Cardiac muscle cell (in vitro differentiated cells and primary cell): ENCODE measurements around the gene PIGH. TPM values are rescaled to one million over a fixed set of nuclear protein-coding genes. Genes with fewer than 3 reads are reported as not detected.

Experiments used
- DNase-seq, 2 donors: peaks; one replicate each; pipeline versions ENCODE4 v3.0.0 to v3.0.0-alpha.2; 2010 to 2017; ENCODE audit warnings: low read depth in 1 of 2, low spot score in 1 of 2
- H3K27ac ChIP-seq: fragments of 200-600 bp; sonication (generic); 2 replicates; pipeline ENCODE4 v1.5.1; 2016
- H3K27me3 ChIP-seq: fragments of 200-600 bp; sonication (generic); 2 replicates; pipeline ENCODE4 v1.6.0; 2016; ENCODE audit warnings: control low read depth
- H3K36me3 ChIP-seq: fragments of 200-600 bp; sonication (generic); 2 replicates; pipeline ENCODE4 v1.5.1; 2016; ENCODE audit warnings: control low read depth
- H3K4me1 ChIP-seq: fragments of 200-600 bp; sonication (generic); 2 replicates; pipeline ENCODE4 v1.8.1; 2017; ENCODE audit warnings: low read depth, mild to moderate bottlenecking, mixed run types
- H3K4me3 ChIP-seq: fragments of 200-600 bp; sonication (generic); 2 replicates; pipeline ENCODE4 v1.5.1; 2016; ENCODE audit warnings: mild to moderate bottlenecking
- H3K9me3 ChIP-seq: fragments of 200-600 bp; sonication (generic); 2 replicates; pipeline ENCODE4 v1.5.1; 2017; ENCODE audit warnings: low read depth, mild to moderate bottlenecking, control low read depth
- polyA plus RNA-seq: library from polyadenylated mRNA; unstranded; fragments of >200 nt; fragmentation: Nextera tagmentation; extraction: Ambion mirVana; gene quantifications from 2 replicates; pipeline ENCODE4 v1.2.1, GENCODE V29; 2016
- total RNA-seq: library from RNA; depleted of rRNA; stranded (reverse); fragments of >200 nt; gene quantifications from 2 replicates; pipeline ENCODE4 v1.2.3, GENCODE V29; 2016
- TF ChIP-seq, protein P1 (sequence below): IDR thresholded peaks from 2 replicates; pipeline ENCODE4 v1.5.1; 2012; ENCODE audit warnings: low read depth, mild to moderate bottlenecking, low read length

PIGH gene
- total and polyA plus RNA-seq, 2 experiments from 2014 or later, result 11.3 to 31.3 TPM

DNA sequence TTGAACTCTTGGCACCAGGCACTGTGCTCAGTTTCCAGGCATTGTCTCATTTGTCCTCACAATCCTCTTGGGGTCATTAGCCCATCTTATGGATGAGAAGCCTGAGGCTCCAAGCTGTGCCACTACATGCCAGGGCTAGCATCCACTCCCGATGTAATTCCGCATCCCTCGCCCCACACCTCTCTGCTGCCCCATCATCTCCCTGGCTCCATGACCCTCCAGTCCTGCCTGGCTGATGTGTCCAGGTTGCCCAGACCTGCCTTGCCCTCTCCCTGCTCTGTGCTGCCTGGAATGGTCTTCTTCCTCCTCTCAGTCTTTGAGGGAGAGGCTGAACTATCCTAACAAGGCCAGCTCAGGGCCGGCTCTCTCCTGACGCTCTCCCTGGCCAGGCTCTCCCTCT, 27.5 kb downstream of the PIGH start:
- no peak for DNase-seq
- no peaks in the 10 kb centered on the region for H3K9me3 ChIP-seq

DNA sequence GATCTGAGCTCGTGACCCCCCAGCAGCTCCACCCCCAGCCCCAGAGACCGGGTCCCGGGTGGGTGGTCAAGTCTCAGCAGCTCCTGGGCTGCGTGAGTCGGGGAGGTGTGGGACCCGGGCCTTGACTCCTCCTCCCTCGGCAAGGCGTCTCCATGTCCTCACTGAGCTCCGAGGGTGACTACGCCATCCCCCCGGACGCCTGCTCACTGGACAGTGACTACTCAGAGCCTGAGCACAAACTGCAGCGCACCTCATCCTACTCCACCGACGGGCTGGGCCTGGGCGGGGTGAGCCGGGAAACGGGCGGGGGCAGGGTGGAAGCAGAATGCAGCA, 28.1 kb downstream of the PIGH start:
- H3K9me3 ChIP-seq, result no peaks in the 10 kb centered on the region
- H3K27ac ChIP-seq, result no peak overlapping the region
- TF ChIP-seq, protein P1, sequence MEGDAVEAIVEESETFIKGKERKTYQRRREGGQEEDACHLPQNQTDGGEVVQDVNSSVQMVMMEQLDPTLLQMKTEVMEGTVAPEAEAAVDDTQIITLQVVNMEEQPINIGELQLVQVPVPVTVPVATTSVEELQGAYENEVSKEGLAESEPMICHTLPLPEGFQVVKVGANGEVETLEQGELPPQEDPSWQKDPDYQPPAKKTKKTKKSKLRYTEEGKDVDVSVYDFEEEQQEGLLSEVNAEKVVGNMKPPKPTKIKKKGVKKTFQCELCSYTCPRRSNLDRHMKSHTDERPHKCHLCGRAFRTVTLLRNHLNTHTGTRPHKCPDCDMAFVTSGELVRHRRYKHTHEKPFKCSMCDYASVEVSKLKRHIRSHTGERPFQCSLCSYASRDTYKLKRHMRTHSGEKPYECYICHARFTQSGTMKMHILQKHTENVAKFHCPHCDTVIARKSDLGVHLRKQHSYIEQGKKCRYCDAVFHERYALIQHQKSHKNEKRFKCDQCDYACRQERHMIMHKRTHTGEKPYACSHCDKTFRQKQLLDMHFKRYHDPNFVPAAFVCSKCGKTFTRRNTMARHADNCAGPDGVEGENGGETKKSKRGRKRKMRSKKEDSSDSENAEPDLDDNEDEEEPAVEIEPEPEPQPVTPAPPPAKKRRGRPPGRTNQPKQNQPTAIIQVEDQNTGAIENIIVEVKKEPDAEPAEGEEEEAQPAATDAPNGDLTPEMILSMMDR, result no peak
- H3K4me3 ChIP-seq, result no peak overlapping the region
- H3K27me3 ChIP-seq, result no peaks in the 10 kb centered on the region
- no peak for DNase-seq
- H3K4me1 ChIP-seq, result no peaks in the 10 kb centered on the region
- H3K36me3 ChIP-seq, result peaks cover 7% of the 10 kb centered on the region

More for the DNA sequence above, 27.5 kb downstream of the PIGH start:
- H3K27me3 ChIP-seq, result no peaks in the 10 kb centered on the region
- H3K36me3 ChIP-seq, result peaks cover 7% of the 10 kb centered on the region
- no peak overlapping the region for H3K4me3 ChIP-seq
- H3K27ac ChIP-seq, result no peak overlapping the region
- TF ChIP-seq, protein P1, result no peak
- no peaks in the 10 kb centered on the region for H3K4me1 ChIP-seq

DNA sequence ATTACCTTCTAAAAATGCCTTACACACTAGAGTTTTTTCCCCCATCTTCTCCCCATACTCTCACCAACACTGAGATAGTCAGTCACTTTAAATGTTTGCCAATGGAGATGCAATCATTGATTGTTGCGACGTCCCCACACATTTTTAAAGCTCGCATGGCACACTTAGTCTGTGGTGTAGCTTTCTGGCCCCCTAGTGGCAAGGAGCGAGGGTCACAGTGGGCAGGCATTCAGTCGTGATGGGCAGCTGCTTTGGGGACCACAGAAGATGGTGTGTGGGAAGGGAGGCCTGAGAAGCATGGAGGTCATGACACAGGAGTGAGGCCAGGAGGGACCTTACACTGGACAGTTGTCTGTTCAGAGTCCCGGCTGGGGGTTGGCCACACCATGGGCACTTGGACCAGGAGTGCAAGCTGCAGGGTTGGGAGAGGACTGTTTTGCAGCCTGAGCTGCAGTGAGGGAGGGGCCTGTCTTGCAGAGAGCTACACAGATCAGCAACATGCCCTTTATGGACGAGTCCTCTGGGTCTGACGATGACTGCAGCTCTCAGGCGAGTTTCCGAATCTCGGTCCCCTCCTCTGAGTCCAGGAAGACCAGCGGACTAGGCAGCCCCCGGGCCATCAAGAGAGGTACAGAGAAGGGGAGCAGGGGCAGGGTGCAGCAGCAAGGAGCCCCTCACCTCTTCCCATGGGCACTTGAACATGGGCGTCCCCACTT, 28.6 kb downstream of the PIGH start:
- H3K27me3 ChIP-seq, result no peaks in the 10 kb centered on the region
- DNase-seq, result peak; percentile 66
- peaks cover 7% of the 10 kb centered on the region for H3K36me3 ChIP-seq
- no peak overlapping the region for H3K27ac ChIP-seq
- no peaks in the 10 kb centered on the region for H3K9me3 ChIP-seq
- H3K4me1 ChIP-seq, result no peaks in the 10 kb centered on the region
- no peak overlapping the region for H3K4me3 ChIP-seq
- TF ChIP-seq, protein P1, result peak; percentile 97

DNA sequence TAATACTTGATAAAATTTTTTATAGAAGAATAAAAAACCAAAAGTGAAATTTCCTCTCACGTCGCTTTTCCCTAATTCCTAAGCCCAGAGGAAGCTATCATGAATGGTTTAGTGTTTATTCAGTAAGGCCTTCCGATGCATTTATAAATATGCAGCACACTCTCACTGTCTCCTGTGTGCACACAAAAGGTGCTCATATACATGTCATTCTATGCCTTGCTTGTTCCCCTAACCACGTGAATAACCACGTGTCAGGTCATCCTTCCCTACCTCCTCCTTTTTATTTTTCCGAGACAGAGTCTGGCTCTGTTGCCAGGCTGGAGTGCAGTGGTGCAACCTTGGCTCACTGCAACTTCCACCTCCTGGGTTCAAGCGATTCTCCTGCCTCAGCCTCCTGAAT, 29.6 kb downstream of the PIGH start:
- H3K4me3 ChIP-seq, result no peak overlapping the region
- DNase-seq, result no peak
- peaks cover under 1% of the 10 kb centered on the region for H3K36me3 ChIP-seq
- no peak overlapping the region for H3K27ac ChIP-seq
- no peaks in the 10 kb centered on the region for H3K4me1 ChIP-seq
- H3K27me3 ChIP-seq, result no peaks in the 10 kb centered on the region
- TF ChIP-seq, protein P1, result no peak
- no peaks in the 10 kb centered on the region for H3K9me3 ChIP-seq

DNA sequence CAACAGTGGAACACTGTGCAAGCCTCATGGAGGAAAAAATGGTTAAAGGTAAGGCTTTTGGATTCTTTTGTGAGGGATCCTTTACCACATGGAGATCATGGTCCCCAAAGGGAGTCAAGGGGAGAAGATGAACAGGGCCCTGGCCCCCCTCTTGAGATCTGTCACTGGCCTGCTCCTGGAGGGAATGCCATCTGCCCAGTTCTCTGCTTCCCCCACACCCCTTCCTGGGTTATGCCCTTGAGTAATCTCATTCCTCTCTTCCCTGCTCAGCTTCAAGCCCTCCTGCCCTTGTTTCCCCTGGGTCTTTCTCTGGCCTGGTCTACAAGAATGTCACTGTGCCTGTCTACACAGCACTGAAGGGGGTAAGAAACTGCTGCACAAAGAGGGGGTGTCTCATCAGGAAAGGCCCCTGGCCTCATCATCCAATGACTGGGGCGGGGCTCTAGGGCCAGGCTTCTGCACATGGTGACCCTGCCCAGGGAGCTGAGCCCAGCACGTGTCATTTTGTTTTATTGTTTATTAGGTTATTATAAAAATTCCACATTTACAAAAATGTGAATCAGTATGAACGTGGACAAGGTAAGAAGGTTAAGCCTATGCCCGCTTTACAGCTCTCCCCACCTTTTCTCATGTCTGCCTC, 30.3 kb downstream of the PIGH start:
- TF ChIP-seq, protein P1, result no peak
- Histone ChIP-seq H3K27ac (peak overlapping the region; percentile 7), H3K4me3 (no peak overlapping the region), H3K9me3 (no peaks in the 10 kb centered on the region), H3K36me3 (no peaks in the 10 kb centered on the region), H3K4me1 (no peaks in the 10 kb centered on the region), H3K27me3 (no peaks in the 10 kb centered on the region)
- DNase-seq, result no peak
